ENCODE results near the gene PLEKHG4B.

Gene PLEKHG4B

DNA sequence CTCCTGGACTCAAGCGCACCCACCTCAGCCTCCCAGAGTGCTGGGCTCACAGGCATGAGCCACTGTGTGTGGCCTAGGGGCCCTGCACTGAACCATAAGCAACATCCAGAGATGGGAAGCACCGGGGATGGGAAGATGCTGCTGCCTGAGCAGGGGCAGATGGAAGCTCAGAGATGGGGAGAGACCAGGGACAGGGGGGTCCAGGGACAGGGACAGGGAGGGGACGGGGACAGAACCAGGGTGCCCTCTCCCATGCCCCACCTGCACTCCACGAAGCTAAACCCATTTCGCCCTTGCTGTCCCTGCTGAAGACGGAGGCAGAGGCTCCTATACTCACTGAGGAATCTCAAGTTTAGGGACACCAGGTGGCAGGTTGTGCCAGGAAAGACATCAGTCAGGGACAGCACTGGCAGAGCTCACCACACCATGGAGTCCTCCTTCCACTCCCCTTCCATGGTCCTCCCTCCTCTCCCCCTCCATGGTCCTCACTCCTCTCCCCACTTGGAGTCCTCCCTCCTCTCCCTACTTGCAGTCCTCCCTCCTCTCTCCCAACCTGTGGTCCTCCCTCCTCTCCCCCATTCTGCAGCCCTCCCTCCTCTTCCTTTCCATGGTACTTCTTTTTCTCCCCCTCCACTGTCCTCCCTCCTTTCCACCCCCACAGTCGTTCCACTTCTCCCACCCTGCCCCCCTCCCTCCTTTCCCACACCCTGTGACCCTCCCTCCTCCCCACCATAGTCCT, 53.8 kb downstream of the PLEKHG4B start:
- TF ChIP-seq, protein P1, sequence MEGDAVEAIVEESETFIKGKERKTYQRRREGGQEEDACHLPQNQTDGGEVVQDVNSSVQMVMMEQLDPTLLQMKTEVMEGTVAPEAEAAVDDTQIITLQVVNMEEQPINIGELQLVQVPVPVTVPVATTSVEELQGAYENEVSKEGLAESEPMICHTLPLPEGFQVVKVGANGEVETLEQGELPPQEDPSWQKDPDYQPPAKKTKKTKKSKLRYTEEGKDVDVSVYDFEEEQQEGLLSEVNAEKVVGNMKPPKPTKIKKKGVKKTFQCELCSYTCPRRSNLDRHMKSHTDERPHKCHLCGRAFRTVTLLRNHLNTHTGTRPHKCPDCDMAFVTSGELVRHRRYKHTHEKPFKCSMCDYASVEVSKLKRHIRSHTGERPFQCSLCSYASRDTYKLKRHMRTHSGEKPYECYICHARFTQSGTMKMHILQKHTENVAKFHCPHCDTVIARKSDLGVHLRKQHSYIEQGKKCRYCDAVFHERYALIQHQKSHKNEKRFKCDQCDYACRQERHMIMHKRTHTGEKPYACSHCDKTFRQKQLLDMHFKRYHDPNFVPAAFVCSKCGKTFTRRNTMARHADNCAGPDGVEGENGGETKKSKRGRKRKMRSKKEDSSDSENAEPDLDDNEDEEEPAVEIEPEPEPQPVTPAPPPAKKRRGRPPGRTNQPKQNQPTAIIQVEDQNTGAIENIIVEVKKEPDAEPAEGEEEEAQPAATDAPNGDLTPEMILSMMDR (conservative IDR thresholded peaks at IDR 0.05; ENCODE audit: low read depth, low read length) = no peak
- no peaks in the 10 kb centered on the region for H3K36me3 ChIP-seq (ENCODE audit: insufficient read depth)
- H3K4me3 ChIP-seq (IDR thresholded peaks at IDR 0.05; ENCODE audit: insufficient read depth, low read depth, low read length) = no peak overlapping the region
- H3K4me1 ChIP-seq (ENCODE audit: low read depth, poor library complexity, severe bottlenecking) = no peaks in the 10 kb centered on the region
- H4K20me1 ChIP-seq (ENCODE audit: insufficient read depth) = no peaks in the 10 kb centered on the region
- H3K27me3 ChIP-seq (ENCODE audit: insufficient read depth, low read depth) = no peaks in the 10 kb centered on the region
- no peak overlapping the region for H3K9ac ChIP-seq
- no peaks in the 10 kb centered on the region for H3K79me2 ChIP-seq (ENCODE audit: insufficient read depth, low read depth)
- no peak overlapping the region for H3K4me2 ChIP-seq
- no peak overlapping the region for H2AFZ ChIP-seq (ENCODE audit: low read depth)
- no peak overlapping the region for H3K27ac ChIP-seq

DNA sequence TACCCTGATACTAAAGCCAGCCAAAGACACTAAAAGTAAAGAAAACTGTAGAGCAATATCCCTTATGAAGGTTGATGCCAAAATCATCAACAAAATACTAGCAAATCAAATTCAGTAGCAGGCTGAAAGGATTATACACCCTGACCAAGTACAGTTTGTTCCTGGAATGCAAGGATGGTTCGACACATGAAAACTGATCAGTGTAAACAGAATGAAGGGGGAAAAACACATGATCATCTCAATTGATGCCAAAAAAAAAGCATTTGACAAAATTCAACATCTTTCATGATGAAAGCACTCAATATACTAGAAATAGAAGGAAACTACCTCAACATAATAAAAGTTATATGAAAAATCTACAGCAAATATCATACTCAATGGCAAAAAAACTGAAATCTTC, 55.8 kb downstream of the PLEKHG4B start:
- Histone ChIP-seq H3K27me3 (ENCODE audit: insufficient read depth, low read depth) (no peaks in the 10 kb centered on the region), H3K4me2 (no peak overlapping the region), H3K36me3 (ENCODE audit: insufficient read depth) (no peaks in the 10 kb centered on the region), H3K27ac (no peak overlapping the region), H2AFZ (ENCODE audit: low read depth) (no peak overlapping the region), H4K20me1 (ENCODE audit: insufficient read depth) (no peaks in the 10 kb centered on the region), H3K4me1 (ENCODE audit: low read depth, poor library complexity, severe bottlenecking) (no peaks in the 10 kb centered on the region), H3K79me2 (ENCODE audit: insufficient read depth, low read depth) (no peaks in the 10 kb centered on the region), H3K4me3 (IDR thresholded peaks at IDR 0.05; ENCODE audit: insufficient read depth, low read depth, low read length) (no peak overlapping the region), H3K9ac (no peak overlapping the region)
- TF ChIP-seq, protein P1 (conservative IDR thresholded peaks at IDR 0.05; ENCODE audit: low read depth, low read length) = no peak

DNA sequence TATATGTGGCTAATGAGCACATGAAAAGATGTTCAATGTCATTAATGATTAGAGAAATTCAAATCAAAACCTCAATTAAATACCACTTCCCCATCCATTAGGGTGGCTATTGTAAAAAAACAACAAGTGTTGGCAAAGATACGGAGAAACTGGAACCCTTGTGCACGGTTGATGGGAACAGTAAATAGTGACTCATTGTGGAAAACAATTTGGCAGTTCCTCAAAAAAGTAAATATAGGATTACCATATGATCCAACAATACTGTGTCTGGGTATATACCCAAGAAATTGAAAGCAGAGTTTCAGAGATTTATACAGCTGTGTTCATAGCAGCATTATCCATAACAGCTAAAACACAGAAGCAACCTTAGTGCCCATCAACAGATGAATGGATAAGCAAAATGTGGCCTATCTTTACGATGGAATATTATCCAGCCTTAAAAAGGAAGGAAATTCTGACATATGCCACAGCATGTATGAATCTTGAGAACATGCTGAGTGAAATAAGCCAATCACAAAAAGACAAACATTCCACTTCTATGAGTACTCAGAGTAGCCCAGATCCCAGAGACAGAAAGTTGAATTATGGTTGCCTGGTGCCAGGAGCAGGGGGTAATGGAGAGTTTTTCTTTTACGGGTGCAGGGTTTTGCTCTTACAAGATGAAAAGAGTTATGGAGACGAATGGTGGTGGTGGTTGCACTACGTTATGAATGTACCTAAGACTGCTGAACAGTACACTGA, 57.9 kb downstream of the PLEKHG4B start:
- no peak overlapping the region for H3K4me3 ChIP-seq (IDR thresholded peaks at IDR 0.05; ENCODE audit: insufficient read depth, low read depth, low read length)

DNA sequence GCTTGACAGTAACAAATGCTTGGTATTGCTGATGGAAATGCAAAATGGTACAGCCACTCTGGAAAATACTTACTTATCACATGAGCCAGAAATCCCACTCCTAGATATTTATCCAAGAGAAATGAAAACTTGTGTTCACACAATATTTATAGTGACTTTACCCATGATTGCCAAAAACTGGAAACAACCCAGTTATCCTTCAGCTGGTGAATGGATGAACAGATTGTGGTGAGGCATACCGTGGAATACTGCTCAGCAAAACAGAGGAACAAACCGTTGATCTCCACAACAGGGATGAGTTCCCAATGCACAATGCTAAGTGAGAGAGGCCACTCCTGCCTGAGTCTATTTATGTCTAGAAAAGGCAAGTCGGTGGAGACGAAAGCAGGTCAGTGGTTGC, 58.8 kb downstream of the PLEKHG4B start:
- TF ChIP-seq, protein P1 (conservative IDR thresholded peaks at IDR 0.05; ENCODE audit: low read depth, low read length) = no peak

More for the DNA sequence above, 57.9 kb downstream of the PLEKHG4B start:
- no peak overlapping the region for H3K4me2 ChIP-seq
- no peak overlapping the region for H3K9ac ChIP-seq
- no peak overlapping the region for H3K27ac ChIP-seq
- no peaks in the 10 kb centered on the region for H3K79me2 ChIP-seq (ENCODE audit: insufficient read depth, low read depth)
- no peaks in the 10 kb centered on the region for H3K4me1 ChIP-seq (ENCODE audit: low read depth, poor library complexity, severe bottlenecking)
- no peaks in the 10 kb centered on the region for H3K36me3 ChIP-seq (ENCODE audit: insufficient read depth)
- no peaks in the 10 kb centered on the region for H3K27me3 ChIP-seq (ENCODE audit: insufficient read depth, low read depth)
- TF ChIP-seq, protein P1 (conservative IDR thresholded peaks at IDR 0.05; ENCODE audit: low read depth, low read length) = no peak
- H4K20me1 ChIP-seq (ENCODE audit: insufficient read depth) = no peaks in the 10 kb centered on the region
- H2AFZ ChIP-seq (ENCODE audit: low read depth) = no peak overlapping the region

More for the DNA sequence above, 58.8 kb downstream of the PLEKHG4B start:
- no peak overlapping the region for H3K27ac ChIP-seq
- no peak overlapping the region for H2AFZ ChIP-seq (ENCODE audit: low read depth)
- H3K4me3 ChIP-seq (IDR thresholded peaks at IDR 0.05; ENCODE audit: insufficient read depth, low read depth, low read length) = no peak overlapping the region
- no peak overlapping the region for H3K9ac ChIP-seq
- no peaks in the 10 kb centered on the region for H3K79me2 ChIP-seq (ENCODE audit: insufficient read depth, low read depth)
- no peaks in the 10 kb centered on the region for H3K27me3 ChIP-seq (ENCODE audit: insufficient read depth, low read depth)
- no peaks in the 10 kb centered on the region for H3K4me1 ChIP-seq (ENCODE audit: low read depth, poor library complexity, severe bottlenecking)
- no peaks in the 10 kb centered on the region for H3K36me3 ChIP-seq (ENCODE audit: insufficient read depth)
- no peaks in the 10 kb centered on the region for H4K20me1 ChIP-seq (ENCODE audit: insufficient read depth)
- H3K4me2 ChIP-seq = no peak overlapping the region

Measured in KMS-11 (cell line).